GM12875 (cell line): Measurements from ENCODE around the gene TRPM4.
"Not testable (repeated sequence)": the region's sequence is repeated elsewhere in the genome, so short reads cannot be mapped to it uniquely, and the experiment has no call there.

Source experiments
- H3K4me3 ChIP-seq: one replicate; pipeline ENCODE4 v1.5.1; 2011; ENCODE audit warnings: low read depth, low read length, control low read depth
- CTCF ChIP-seq: IDR thresholded peaks from 2 replicates; pipeline ENCODE4 v1.5.1; 2011; ENCODE audit warnings: low read depth, mild to moderate bottlenecking, control low read depth, inconsistent platforms, low read length, moderate library complexity, borderline replicate concordance; ENCODE audit not compliant: insufficient read depth

The TRPM4 gene

DNA sequence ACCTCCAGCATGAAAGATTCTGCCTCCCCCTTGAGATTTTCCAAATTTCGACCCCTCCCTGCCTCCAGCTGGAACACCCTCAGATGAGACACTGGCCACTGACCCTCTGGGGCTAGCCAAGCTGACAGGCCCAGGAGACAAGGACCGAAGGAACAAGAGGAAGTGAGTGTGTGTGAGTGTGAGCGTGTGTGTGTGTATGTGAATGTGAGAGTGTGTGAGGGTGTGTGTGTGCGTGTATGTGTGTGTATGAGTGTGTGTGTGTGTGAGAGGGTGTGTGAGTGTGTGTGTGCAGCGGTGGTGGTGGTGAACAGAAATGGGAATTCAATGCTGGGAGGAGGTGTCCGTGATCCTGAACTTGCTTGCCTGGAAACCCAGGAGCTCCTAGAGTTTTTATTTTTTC, 16.2 kb upstream of the TRPM4 start:
- TF ChIP-seq CTCF, result no peak
- H3K4me3 ChIP-seq, result no peak overlapping the region

DNA sequence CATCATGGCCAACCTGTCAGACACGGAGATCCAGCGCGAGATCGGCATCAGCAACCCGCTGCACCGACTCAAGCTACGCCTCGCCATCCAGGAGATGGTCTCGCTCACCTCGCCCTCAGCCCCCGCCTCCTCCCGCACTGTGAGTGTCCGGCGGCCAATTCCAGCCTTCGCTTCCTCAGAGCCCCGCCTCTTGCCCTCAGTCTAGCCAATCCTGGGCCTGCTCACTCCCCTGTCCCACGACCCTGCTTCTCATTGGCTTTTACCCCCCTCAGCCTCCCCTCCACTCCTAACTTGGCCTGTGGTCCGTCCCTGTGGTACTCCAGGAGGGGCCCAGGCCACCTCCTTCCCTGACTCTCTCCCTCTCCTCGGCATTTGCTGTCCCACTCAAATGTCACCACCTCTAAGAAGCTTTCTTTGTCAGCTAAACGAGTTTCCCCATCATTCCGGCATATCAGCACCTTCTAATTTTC, 14.7 kb upstream of the TRPM4 start:
- no peak overlapping the region for H3K4me3 ChIP-seq
- no peak for TF ChIP-seq CTCF

DNA sequence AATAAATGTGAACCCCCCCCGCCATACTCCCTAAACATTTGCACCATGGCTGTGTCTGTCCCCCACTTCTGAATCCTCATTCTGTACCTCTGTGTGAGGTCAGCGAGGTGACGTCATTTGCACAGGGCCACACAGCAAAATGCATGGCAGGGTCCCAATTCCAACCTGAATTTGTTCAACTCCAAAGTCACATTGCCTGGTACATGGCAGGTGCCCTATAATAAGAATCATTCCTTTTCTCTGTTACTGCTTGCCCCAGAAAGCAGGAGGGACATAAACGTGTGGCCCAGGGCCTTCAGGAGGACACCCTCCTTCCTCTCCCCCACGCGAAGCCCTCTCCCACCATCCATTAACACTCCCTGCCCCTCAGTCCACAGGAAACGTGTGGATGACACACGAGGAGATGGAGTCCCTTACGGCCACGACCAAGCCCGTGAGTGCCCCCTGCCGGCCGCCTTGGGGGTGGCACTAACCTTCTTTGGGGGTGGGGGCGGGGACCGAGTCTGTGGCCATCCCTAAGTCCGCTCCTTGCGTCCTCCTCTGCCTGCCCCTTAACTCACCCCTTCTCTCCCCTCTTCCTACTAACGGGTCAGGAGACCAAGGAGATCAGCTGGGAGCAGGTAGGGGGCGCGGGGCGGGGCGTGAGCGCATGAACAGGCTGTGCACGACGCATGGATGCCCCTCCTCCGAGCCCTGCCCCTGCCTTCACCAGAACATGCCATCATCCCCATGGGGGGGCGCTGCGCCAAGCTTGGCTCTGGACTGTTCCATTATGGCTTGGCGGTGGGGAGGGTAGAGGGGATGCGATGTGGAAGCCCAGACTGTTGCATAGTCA, 11.8 kb upstream of the TRPM4 start:
- H3K4me3 ChIP-seq, result no peak overlapping the region
- TF ChIP-seq CTCF, result peak; percentile 93

DNA sequence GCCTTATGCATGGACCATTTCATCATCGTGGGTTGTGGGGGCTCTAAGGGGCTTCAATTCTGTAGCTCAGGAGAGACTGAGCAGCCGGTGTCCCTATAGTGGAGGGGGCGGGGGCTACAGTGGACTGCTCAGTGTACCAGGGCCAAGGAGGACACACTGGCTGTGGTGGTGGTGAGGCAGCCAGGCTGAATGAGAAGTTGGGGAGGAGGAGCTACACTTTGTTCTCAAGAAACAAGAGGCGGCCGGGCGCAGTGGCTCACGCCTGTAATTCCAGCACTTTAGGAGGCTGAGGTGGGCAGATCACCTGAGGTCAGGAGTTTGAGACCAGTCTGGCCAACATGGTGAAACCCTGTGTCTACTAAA, 11.2 kb upstream of the TRPM4 start:
- not testable (repeated sequence) for H3K4me3 ChIP-seq

DNA sequence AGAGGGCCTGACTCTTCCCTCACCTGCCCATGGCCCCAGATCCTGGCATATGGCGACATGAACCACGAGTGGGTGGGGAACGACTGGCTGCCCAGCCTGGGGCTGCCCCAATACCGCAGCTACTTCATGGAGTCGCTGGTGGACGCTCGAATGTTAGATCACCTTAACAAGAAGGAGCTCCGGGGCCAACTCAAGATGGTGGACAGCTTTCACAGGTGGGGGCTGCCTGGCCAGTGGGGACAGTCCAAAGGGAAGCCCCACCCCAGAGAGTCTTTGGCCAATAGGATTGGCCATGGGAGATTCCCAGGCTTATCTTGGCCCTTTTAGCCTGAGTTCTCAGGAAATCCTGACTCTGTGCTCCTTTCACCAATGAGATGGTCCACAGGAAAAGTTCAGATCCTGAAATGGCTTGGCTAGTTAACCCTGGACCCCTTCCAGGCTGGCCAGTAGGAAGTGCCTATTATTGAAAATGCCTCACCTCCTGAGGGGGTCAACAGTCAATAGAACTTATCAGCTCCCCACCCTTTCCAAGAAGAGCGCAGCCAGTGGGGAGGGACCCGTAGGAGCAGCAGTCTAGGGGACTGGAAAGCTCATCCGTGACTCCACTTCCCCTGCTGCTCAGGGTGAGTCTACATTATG, 9.4 kb upstream of the TRPM4 start:
- TF ChIP-seq CTCF, result no peak
- H3K4me3 ChIP-seq, result no peak overlapping the region

- H3K4me3 ChIP-seq, result no peak overlapping the region
- TF ChIP-seq CTCF, result no peak
Observed at GRCh38 chr19:49148784-49149651, 8.6 kb upstream of the TRPM4 start.

GRCh38 chr19:49149652-49150105, 7.9 kb upstream of the TRPM4 start:
- TF ChIP-seq CTCF, result no peak
- H3K4me3 ChIP-seq, result peak overlapping the region; percentile 26
